IMR-90 (cell line): Measurements from ENCODE around the gene SLC38A1.
"Not testable (repeated sequence)": the region's sequence is repeated elsewhere in the genome, so short reads cannot be mapped to it uniquely, and the experiment has no call there.

Source experiments
- CEBPB ChIP-seq: IDR thresholded peaks from 2 replicates; pipeline ENCODE4 v1.6.1; 2012; ENCODE audit warnings: low read depth, low read length, improper control_type of control experiment
- CHD1 ChIP-seq: IDR thresholded peaks from 2 replicates; pipeline ENCODE4 v1.6.1; 2012; ENCODE audit warnings: low read depth, low read length, improper control_type of control experiment
- CTCF ChIP-seq: conservative IDR thresholded peaks from 2 replicates; pipeline ENCODE4 v1.5.1; 2012; ENCODE audit warnings: mild to moderate bottlenecking, low read depth, low read length, improper control_type of control experiment
- ELK1 ChIP-seq: fragments of 150-350 bp; IDR thresholded peaks from 2 replicates; pipeline ENCODE4 v1.6.1; 2016; ENCODE audit warnings: low read depth, mild to moderate bottlenecking, low read length, moderate library complexity, borderline replicate concordance
- MAFK ChIP-seq: IDR thresholded peaks from 2 replicates; pipeline ENCODE4 v1.6.1; 2012; ENCODE audit warnings: low read depth, low read length, improper control_type of control experiment
- MAZ ChIP-seq: IDR thresholded peaks from 2 replicates; pipeline ENCODE4 v1.6.1; 2012; ENCODE audit warnings: low read depth, mild to moderate bottlenecking, low read length, improper control_type of control experiment, moderate library complexity, borderline replicate concordance
- MXI1 ChIP-seq: IDR thresholded peaks from 2 replicates; pipeline ENCODE4 v1.6.1; 2012; ENCODE audit warnings: low read depth, mild to moderate bottlenecking, low read length, moderate library complexity, borderline replicate concordance
- NFE2L2 ChIP-seq: fragments of 150-350 bp; IDR thresholded peaks from 2 replicates; pipeline ENCODE4 v1.6.1; 2016; ENCODE audit warnings: low read depth, mild to moderate bottlenecking, low read length
- POLR2A ChIP-seq: IDR thresholded peaks from 2 replicates; pipeline ENCODE4 v1.6.1; 2012; ENCODE audit warnings: mild to moderate bottlenecking, low read depth, low read length
- RAD21 ChIP-seq: IDR thresholded peaks from 2 replicates; pipeline ENCODE4 v1.6.1; 2012; ENCODE audit warnings: low read length, improper control_type of control experiment
- RFX5 ChIP-seq: IDR thresholded peaks from 2 replicates; pipeline ENCODE4 v1.8.0; 2012; ENCODE audit warnings: low read depth, mild to moderate bottlenecking, low read length, moderate library complexity
- SMC3 ChIP-seq: fragments of 150-350 bp; IDR thresholded peaks from 2 replicates; pipeline ENCODE4 v1.6.1; 2016; ENCODE audit warnings: low read depth, mild to moderate bottlenecking, antibody characterized with exemption, low read length, moderate library complexity

GRCh38 chr12:46249960-46250359, 18.9 kb downstream of the SLC38A1 start:
- TF ChIP-seq CTCF, MAFK, POLR2A, RFX5, CHD1, SMC3, CEBPB, ELK1, NFE2L2, MXI1, MAZ, RAD21: not testable (repeated sequence)
